Activated T-helper 1 cell treated with Interleukin-2 at 50 U/mL for 16 hours (primary cell): ENCODE data around the gene ATP9A.
"Not testable (repeated sequence)": the region's sequence is repeated elsewhere in the genome, so short reads cannot be mapped to it uniquely, and the experiment has no call there.

Source experiments
- DNase-seq: peaks from one replicate; pipeline ENCODE4 v3.0.0-alpha.2; 2020; ENCODE audit warnings: low read depth

ATP9A gene

DNA sequence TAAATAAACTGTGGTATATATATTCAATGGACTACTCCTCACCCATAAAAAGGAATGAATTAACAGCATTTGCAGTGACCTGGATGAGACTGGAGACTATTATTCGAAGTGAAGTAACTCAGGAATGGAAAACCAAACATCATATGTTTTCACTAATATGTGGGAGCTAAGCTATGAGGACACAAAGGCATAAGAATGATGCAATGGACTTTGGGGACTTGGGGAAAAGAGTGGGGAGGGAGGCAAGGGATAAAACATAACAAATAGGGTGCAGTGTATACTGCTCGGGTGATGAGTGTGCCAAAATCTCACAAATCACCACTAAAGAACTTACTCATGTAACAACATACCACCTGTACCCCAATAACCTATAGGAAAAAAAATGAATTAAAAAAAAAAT lies 45.2 kb downstream of the ATP9A start:
- not testable (repeated sequence) for DNase-seq

DNA sequence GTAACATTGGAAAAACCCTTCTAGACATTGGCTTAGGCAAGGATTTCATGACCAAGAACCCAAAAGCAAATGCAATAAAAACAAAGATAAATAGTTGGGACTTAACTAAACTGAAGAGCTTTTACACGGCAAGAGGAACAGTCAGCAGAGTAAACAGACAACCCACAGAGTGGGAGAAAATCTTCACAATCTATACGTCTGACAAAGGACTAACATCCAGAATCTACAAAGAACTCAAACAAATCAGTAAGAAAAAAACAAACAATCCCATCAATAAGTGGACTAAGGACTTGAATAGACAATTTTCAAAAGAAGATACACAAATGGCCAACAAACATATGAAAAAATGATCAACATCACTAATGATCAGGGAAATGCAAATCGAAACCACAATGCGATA lies 45.9 kb downstream of the ATP9A start:
- not testable (repeated sequence) for DNase-seq

- no peak for DNase-seq
These were observed 47.3 kb downstream of the ATP9A start for GRCh38 chr20:51720854-51721253.

GRCh38 chr20:51720384-51720783 lies 47.8 kb downstream of the ATP9A start:
- no peak for DNase-seq

DNA sequence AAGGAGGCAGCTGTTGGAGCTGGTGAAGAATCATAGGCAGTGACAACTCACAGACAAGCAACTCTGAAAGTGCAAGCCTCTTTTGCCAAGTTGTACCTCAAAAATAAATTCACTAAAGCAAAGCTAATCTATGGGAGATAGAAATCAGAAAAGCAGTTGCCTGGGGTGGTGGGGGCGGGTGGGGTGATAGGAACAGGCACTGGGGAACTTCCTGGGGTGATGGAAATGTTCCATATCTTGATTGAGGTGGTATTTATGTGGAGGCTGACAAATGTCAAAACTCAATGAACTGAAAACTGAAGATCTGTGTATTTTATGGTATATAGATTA lies 52.4 kb downstream of the ATP9A start:
- DNase-seq, result no peak

DNA sequence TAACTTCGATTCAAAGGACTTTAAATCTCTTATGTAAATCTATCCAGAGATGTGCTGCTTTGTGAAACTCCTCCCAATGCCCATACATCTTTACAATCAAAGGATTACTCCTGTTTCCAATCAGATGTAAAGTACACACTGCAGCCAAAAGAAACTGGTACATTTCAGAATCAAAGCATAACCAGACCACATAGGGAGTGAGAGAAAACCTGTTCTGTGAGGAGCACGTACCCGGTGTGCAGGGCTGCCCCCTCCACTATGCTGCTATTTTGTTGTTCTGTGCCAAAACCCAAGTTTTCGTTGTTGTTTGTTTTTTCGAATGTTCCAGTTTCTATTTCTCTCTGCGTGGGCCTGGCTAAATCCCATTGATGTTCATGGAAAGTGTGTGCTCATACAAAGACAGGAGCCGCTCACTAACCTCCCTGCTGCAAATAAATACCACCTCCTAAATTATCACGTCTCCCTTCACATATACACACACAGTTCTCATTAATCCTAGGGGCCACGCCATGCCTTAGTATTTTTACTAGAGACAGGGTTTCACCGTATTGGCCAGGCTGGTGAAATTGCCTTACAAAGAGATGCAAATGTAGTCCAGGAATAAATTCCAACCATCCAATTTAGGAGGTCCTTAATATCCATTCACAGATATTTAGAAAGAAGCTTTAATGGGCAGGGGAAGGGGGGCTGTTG lies 52.9 kb downstream of the ATP9A start:
- DNase-seq, result no peak

DNA sequence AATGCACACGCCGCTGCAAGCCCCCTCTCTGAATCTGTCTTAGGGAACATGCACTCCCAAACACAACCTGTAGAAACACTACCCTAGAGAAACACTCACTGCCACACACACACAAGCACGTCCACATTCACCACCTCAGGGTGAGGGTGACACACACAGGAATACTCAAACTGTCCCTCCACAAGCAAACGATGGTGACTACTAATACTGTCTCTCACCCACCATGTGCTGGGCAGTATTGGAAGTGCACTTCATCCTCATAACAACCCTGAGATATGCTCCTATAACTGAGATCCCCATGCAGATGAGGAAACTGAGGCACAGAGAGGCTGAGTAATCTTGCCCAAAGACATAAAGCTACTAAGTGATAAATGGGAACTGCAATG lies 55.0 kb downstream of the ATP9A start:
- DNase-seq, result no peak

GRCh38 chr20:51712501-51713212 lies 55.5 kb downstream of the ATP9A start:
- no peak for DNase-seq

DNA sequence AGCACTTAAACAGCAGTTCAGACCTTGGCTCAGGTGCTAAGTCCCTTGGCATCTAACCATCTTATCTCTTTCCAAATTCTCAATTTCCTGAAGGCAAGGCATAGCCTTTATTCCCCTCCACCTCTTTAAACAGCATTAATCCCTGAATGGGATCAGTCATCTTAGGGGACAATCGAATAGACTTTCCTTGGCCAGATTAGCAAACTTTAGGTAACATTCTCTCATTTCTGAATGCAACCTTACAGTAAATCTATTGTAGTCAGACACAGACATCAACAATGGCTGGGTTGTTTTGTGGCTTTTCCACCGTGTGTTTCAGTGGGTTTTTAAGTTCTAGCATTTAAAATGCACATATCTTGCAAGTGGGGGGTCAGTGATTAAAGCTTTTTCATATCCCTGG lies 56.8 kb downstream of the ATP9A start:
- no peak for DNase-seq

- DNase-seq, result no peak
These were observed 57.8 kb downstream of the ATP9A start for GRCh38 chr20:51710361-51710894.

DNA sequence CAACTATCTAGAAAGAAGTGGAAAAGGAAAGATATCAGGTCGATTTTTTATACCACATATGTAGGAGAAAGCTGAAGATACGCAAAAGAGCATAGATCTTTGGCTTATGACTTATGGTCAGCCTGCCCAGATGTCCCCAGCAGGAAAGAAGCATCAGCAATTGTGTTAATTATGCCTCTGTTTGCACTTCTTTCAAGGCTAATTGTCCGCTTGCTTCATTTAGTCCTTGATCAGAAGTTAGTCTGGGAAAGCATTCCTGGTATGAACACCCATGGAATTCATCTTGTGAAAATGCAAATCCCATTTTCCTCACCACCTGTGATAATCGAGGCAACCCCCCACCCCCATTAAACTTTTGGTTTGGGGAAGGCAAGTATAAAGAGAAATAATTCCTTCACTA lies 62.8 kb downstream of the ATP9A start:
- DNase-seq, result no peak

- DNase-seq, result no peak
These were observed 64.5 kb downstream of the ATP9A start for GRCh38 chr20:51703400-51704287.

GRCh38 chr20:51702556-51702955 lies 65.6 kb downstream of the ATP9A start:
- no peak for DNase-seq

DNA sequence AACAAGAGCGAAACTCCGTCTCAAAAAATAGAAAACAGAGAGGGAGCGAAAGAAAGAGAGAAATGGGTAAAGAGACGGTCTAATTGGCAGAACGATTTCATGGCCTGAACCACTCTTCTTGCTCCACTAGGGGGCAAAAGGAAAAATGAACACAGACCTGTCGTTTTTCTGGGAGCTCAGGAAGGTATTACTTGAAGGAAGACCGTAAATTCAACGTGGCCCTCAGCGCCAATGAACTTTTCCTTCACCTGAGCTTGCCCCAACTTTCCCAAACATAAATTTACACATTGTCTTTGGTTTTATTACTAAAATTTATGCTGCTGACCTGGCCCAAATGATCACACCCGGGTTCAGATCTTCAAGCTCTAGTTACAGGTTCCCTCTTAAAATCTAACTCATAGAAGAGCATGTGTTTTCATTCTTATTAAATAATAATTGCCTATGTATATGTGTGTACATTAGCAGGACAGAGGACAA lies 67.3 kb downstream of the ATP9A start:
- DNase-seq, result no peak

- no peak for DNase-seq
These were observed 69.9 kb downstream of the ATP9A start for GRCh38 chr20:51698252-51698651.

DNA sequence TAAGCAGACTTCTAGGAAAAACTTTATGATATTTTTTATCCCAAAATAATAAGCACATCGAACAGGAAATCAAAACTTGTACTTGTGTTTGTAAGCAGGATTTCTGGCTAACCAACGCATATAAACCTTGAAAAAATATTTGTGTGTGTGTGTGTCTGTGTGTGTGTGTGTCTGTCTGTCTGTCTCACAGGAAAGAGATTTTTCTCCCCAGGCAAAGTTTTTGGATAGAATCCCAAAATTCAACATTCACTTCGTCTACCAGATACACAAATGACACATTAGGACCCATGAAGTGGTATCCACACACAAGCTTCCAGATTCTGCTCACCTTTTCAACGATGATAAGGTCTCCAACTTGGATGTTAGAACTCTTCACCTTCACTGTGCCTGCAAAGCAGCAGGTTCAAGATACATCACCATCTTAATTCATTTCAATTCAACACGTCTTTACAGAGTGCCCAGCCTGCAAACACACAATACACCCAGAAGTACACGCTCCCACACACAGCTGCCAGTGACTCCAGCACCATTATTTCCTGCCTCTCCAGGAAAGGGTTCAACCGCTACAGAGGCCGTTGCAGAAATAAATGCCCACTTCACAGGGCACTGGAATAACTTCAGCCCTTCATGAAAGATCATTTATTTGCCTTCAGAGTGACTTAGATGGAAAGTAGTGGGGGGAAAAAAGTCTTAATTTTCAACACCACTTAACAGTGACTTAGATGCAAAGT lies 70.9 kb downstream of the ATP9A start:
- DNase-seq, result no peak

DNA sequence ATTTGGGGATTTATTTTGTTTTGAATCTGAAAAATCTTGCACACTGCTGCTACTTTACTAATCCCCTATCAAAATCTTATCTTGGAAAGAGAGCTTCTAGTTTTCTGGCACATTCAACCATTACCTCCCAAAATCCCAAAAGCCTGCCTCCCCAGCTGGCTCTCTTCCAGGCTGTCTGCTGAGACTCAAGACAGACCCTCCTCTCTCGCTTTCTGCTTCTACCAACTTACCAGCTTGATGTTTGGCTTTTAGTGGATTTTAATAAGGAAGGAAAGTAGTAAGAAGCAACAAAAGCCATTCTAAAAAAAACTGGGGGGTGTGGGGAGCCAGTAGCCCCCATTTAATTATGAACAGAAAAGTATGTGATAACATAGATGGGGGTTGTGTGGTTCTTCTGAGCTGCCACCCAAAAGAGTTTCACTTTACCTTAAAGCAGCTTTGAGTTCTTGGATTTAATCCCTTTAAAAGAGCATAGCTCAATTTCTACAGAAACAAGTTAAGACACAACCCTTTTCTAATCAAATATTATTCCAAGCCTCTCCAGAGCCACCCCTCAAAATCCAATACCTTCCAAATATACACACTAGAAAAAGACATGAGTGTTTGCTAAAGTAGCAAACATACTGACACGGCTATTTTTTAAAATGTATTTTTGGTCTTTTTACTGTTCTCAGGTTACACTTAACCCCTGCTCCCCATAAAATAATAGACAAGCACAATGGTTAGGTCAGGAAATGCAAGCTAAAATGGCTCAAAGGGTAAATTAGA lies 71.7 kb downstream of the ATP9A start:
- no peak for DNase-seq

GRCh38 chr20:51695574-51696303 lies 72.5 kb downstream of the ATP9A start:
- DNase-seq, result no peak

DNA sequence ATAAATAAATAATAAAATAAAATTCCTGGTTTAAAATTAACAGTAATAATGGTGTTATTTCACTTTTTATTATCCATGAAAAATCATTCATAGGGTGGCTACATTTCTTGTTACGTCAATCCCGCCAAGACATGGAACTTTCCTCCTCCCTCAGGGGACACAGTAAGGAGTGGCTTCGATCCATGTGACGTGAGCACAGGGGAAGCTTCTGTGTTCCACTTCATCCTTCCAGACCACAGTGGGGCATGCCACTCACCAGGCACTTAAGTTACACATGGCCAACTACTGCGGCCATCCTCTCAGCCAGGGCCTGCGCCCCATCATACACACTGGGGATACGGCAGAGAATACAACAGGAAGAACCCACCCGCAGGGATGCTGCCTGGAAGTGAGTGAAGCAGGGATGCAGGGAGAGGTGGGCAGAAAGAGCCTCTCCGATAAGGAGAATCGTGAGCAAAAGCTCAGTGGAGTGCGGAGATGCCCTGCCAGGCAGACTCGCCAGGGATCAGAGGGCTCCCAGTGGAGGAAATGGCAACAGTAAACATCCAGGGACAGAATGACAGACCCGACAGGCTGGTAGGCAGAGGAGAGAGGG lies 75.3 kb downstream of the ATP9A start:
- DNase-seq, result no peak

- no peak for DNase-seq
These were observed 76.5 kb downstream of the ATP9A start for GRCh38 chr20:51691703-51692102.
